Tibial artery (tissue), 4 donors: ENCODE data around the gene UBASH3B.

Source experiments
- DNase-seq, 2 donors: peaks; one replicate each; pipeline ENCODE4 v3.0.0-alpha.2; 2019
- H3K27ac ChIP-seq, 2 donors: fragments of 200-600 bp; sonication (generic) in 1 of 2; 1 replicate in 1 of 2; 2 replicates in 1 of 2; pipeline ENCODE4 v1.5.1; 2018 to 2019; ENCODE audit warnings: mild to moderate bottlenecking in 1 of 2
- H3K27me3 ChIP-seq, 2 donors: fragments of 200-600 bp; sonication (generic) in 1 of 2; one replicate each; pipeline versions ENCODE4 v1.5.1 to v1.6.0; 2016 to 2019
- H3K36me3 ChIP-seq, 3 donors: fragments of 200-600 bp; sonication (generic) in 2 of 3; one replicate each; pipeline ENCODE4 v1.5.1; 2016 to 2019; ENCODE audit warnings: mild to moderate bottlenecking in 2 of 3
- H3K4me1 ChIP-seq, 4 donors: fragments of 200-600 bp; sonication (generic) in 2 of 4; 1 replicate in 3 of 4; 2 replicates in 1 of 4; pipeline ENCODE4 v1.5.1; 2016 to 2019
- H3K4me3 ChIP-seq, 2 donors: fragments of 200-600 bp; sonication (generic) in 1 of 2; 1 replicate in 1 of 2; 2 replicates in 1 of 2; pipeline ENCODE4 v1.5.1; 2018 to 2019; ENCODE audit warnings: mild to moderate bottlenecking in 2 of 2
- H3K9me3 ChIP-seq, 3 donors: fragments of 200-600 bp; sonication (generic) in 1 of 3; one replicate each; pipeline ENCODE4 v1.5.1; 2016 to 2019
- intact Hi-C: fragments of 100-400 bp; cut with DNase I; formaldehyde crosslinking; loops from one replicate; pipeline ENCODE4 v1.15.0; 2023; ENCODE audit warnings: low total_unique reads
- TF ChIP-seq, protein P1 (sequence below), 2 experiments: fragments of 200-600 bp in 1 of 2; fragments of 450-650 bp in 1 of 2; IDR thresholded peaks; one replicate each; pipeline ENCODE4 v1.5.1; 2017 to 2019; ENCODE audit warnings: antibody characterized with exemption in 2 of 2, mild to moderate bottlenecking in 1 of 2, moderate library complexity in 1 of 2

Gene UBASH3B

DNA sequence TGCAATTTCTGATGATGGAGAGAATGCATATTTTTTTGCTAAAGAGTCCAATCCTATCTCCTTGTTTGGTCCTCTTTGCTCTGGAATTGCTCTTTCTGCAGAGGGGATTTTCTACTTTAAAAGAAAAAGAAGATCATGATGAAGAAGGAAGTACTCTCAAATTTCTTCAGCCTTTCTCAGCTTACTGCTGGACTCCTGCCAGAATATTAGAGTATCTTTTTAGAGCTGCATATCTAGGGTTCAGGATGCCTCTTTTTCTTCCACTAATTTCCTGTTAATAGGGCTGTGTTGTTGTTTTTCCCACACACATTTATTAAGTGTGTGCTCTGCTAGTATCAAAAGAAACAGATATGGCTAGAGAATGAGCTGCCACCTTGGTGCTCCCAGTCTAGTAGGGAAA is 18.2 kb downstream of the UBASH3B start:
- H3K4me3 ChIP-seq, result no peak overlapping the region
- H3K36me3 ChIP-seq, result no peaks in the 10 kb centered on the region
- H3K27ac ChIP-seq, result no peak overlapping the region
- intact Hi-C loops, result no loop called here
- H3K9me3 ChIP-seq, result no peaks in the 10 kb centered on the region
- DNase-seq, result no peak
- TF ChIP-seq, protein P1, sequence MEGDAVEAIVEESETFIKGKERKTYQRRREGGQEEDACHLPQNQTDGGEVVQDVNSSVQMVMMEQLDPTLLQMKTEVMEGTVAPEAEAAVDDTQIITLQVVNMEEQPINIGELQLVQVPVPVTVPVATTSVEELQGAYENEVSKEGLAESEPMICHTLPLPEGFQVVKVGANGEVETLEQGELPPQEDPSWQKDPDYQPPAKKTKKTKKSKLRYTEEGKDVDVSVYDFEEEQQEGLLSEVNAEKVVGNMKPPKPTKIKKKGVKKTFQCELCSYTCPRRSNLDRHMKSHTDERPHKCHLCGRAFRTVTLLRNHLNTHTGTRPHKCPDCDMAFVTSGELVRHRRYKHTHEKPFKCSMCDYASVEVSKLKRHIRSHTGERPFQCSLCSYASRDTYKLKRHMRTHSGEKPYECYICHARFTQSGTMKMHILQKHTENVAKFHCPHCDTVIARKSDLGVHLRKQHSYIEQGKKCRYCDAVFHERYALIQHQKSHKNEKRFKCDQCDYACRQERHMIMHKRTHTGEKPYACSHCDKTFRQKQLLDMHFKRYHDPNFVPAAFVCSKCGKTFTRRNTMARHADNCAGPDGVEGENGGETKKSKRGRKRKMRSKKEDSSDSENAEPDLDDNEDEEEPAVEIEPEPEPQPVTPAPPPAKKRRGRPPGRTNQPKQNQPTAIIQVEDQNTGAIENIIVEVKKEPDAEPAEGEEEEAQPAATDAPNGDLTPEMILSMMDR (IDR thresholded peaks at IDR 0.05), result no peak
- H3K4me1 ChIP-seq, result no peaks in the 10 kb centered on the region
- no peaks in the 10 kb centered on the region for H3K27me3 ChIP-seq

DNA sequence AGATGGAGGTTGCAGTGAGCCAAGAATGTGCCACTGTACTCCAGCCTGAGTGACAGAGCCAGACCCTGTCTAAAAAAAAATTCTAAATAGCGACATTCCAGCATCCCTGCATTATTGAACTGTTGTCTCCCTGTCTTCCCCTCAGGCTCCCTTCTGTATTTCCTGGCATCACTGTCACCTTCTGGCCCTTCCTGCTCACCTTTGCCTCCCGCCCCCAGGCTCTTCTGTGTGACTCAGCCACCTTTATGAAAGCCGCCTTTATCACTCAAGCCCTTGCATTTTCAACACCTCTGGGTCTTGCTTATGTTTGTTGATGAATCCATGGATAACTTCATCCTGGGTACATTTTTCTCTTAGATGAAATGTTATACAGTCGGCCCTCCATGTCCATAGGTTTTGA is 21.1 kb downstream of the UBASH3B start:
- Histone ChIP-seq H3K4me1 (no peaks in the 10 kb centered on the region), H3K9me3 (no peaks in the 10 kb centered on the region), H3K27me3 (no peaks in the 10 kb centered on the region), H3K36me3 (no peaks in the 10 kb centered on the region), H3K4me3 (no peak overlapping the region), H3K27ac (no peak overlapping the region)
- DNase-seq, result no peak
- TF ChIP-seq, protein P1 (IDR thresholded peaks at IDR 0.05), result no peak
- intact Hi-C loops, result no loop called here

DNA sequence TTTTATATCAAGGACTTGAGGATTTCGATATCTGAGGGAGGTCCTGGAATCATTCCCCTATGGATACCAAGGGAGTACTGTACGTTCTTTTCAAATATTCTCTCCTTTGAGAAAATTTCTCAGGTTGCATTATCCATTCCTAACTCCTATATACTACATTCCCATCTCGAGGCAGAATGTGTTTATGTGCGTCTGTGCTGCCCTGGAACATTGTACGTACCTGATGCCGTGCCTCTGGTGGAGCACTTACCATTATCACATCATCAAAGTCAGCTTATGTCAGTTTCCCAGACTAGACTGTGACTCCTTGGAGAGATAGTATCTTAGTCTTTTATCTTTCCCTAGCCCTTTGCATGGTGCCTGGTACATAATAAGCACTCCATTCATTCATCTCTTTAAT is 21.7 kb downstream of the UBASH3B start:
- TF ChIP-seq, protein P1 (IDR thresholded peaks at IDR 0.05), result no peak
- Histone ChIP-seq H3K27me3 (no peaks in the 10 kb centered on the region), H3K36me3 (no peaks in the 10 kb centered on the region), H3K4me1 (no peaks in the 10 kb centered on the region), H3K4me3 (no peak overlapping the region), H3K9me3 (no peaks in the 10 kb centered on the region), H3K27ac (no peak overlapping the region)
- intact Hi-C loops, result no loop called here
- DNase-seq, result no peak

DNA sequence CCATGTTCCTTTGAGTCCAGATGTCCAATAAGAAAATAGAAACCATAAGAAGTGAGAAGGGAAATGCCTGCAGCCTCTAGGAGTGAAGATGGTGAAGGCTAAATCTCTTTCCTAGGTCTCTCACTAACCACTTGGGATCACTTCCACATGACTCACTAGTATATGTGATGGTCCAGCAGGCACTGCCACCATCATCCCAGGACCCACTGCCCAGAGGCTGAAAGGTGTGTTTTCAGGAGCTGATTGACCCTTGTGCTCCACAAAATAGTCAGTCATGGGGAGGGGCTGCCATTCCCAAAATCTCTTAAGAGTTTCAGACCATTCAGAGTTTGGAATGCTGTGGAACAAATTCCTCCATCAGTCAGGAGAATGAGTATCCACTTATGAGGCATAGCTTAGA is 22.9 kb downstream of the UBASH3B start:
- Histone ChIP-seq H3K27me3 (no peaks in the 10 kb centered on the region), H3K4me1 (no peaks in the 10 kb centered on the region), H3K36me3 (no peaks in the 10 kb centered on the region), H3K4me3 (no peak overlapping the region), H3K9me3 (no peaks in the 10 kb centered on the region), H3K27ac (no peak overlapping the region)
- no peak for DNase-seq
- intact Hi-C loops, result loop anchor here (1.0 kb wide), 1 partner anchor 30 kb away; no protein-coding TSS in a partner anchor
- TF ChIP-seq, protein P1 (IDR thresholded peaks at IDR 0.05), result no peak

DNA sequence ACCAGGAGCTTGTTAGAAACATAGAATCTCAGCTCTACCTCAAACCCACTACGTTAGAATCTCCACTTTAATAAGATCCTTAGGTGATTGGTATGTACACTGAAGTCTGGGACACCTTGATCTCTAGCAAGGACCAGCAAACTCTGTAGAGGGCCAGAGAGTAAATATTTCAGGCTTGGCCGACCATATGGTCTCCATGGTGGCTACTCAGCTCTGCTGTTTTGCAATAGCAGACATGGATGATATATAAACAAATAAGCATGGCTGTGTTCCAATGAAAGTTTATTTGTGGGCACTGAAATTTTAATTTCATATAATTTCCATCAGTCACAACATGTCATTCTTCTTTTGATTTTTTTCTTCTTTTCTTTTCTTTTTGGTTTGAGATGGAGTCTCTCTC is 23.9 kb downstream of the UBASH3B start:
- Histone ChIP-seq H3K27ac (no peak overlapping the region), H3K4me3 (no peak overlapping the region), H3K4me1 (no peaks in the 10 kb centered on the region), H3K36me3 (no peaks in the 10 kb centered on the region), H3K27me3 (no peaks in the 10 kb centered on the region), H3K9me3 (no peaks in the 10 kb centered on the region)
- DNase-seq, result no peak
- intact Hi-C loops, result no loop called here
- TF ChIP-seq, protein P1 (IDR thresholded peaks at IDR 0.05), result no peak

DNA sequence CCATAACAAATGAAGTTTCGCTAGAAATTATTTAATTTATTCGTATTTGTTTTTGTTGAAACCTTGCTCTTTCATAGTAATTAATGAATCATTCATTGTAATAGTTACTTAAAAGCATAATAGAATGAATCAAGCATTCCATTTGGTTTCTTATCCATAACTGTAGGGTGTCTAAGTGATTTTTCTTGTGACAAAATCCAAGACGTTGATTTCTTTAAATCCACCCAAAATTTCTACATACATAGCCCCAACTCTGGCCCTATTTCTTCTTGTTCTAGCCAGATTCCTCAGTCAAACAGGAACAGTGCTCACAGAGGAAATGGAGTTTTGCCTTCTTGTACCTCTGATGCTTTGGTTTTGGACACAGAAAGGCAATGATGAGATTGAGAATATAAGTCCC is 25.5 kb downstream of the UBASH3B start:
- Histone ChIP-seq H3K4me3 (no peak overlapping the region), H3K36me3 (no peaks in the 10 kb centered on the region), H3K27ac (no peak overlapping the region), H3K4me1 (no peaks in the 10 kb centered on the region), H3K9me3 (no peaks in the 10 kb centered on the region), H3K27me3 (no peaks in the 10 kb centered on the region)
- TF ChIP-seq, protein P1 (IDR thresholded peaks at IDR 0.05), result no peak
- intact Hi-C loops, result no loop called here
- no peak for DNase-seq
